Calu3 (cell line): Measurements from ENCODE around the gene STK31. TPM values are rescaled to one million over a fixed set of nuclear protein-coding genes. Genes with fewer than 3 reads are reported as not detected.

ENCODE experiments used
- BruUV-seq: library from RNA; stranded (reverse); fragments of 400-500 nt; replicated peaks from 2 replicates; lab custom pipeline; 2021; lab: Mats Ljungman, UMichigan
- CTCF ChIA-PET: fragments of 300-600 bp; sonication (Branson Sonifier 250); formaldehyde crosslinking; loops from one replicate; lab custom pipeline; 2022; ENCODE audit warnings: antibody characterized with exemption; lab: Charles Lee
- DNase-seq: peaks from one replicate; pipeline ENCODE4 v3.0.0; 2022
- H3K27ac Mint-ChIP-seq: one replicate; pipeline ENCODE4 v1.8.0; 2022; ENCODE audit warnings: mixed read lengths; ENCODE audit not compliant: unreplicated experiment
- H3K27me3 Mint-ChIP-seq: one replicate; pipeline ENCODE4 v1.8.0; 2022; ENCODE audit warnings: mixed read lengths; ENCODE audit not compliant: unreplicated experiment
- H3K36me3 Mint-ChIP-seq: one replicate; pipeline ENCODE4 v1.8.0; 2022; ENCODE audit warnings: mild to moderate bottlenecking, moderate library complexity, mixed read lengths; ENCODE audit not compliant: insufficient read depth, unreplicated experiment
- H3K4me1 Mint-ChIP-seq: one replicate; pipeline ENCODE4 v1.8.0; 2022; ENCODE audit warnings: mild to moderate bottlenecking, low read depth, mixed read lengths; ENCODE audit not compliant: unreplicated experiment
- H3K4me3 Mint-ChIP-seq: one replicate; pipeline ENCODE4 v1.8.0; 2022; ENCODE audit warnings: mild to moderate bottlenecking, low read depth, moderate library complexity, mixed read lengths; ENCODE audit not compliant: unreplicated experiment
- H3K9me3 Mint-ChIP-seq: one replicate; pipeline ENCODE4 v1.8.0; 2022; ENCODE audit warnings: low read depth, mixed read lengths; ENCODE audit not compliant: unreplicated experiment
- intact Hi-C: fragments of 100-400 bp; cut with micrococcal nuclease; formaldehyde crosslinking; loops from one replicate; pipeline ENCODE4 v1.10.0; 2022; ENCODE audit not compliant: unreplicated experiment
- total RNA-seq: library from RNA; stranded (reverse); gene quantifications from 2 replicates; pipeline ENCODE4 v1.2.3, GENCODE V29; 2022
- TF ChIP-seq, protein P1 (sequence below): fragments of 200-600 bp; IDR thresholded peaks from one replicate; pipeline ENCODE4 v1.8.0; 2022; ENCODE audit warnings: antibody characterized with exemption; ENCODE audit not compliant: unreplicated experiment

Gene STK31
- total RNA-seq, 1 experiment from 2014 or later = 1.7 TPM

GRCh38 chr7:23698822-23699221, 11.2 kb upstream of the STK31 start:
- Mint-ChIP-seq H3K36me3 (peaks cover 9% of the 10 kb centered on the region), H3K27ac (no peak overlapping the region), H3K4me1 (peaks cover 14% of the 10 kb centered on the region), H3K9me3 (no peaks in the 10 kb centered on the region), H3K4me3 (no peak overlapping the region), H3K27me3 (no peaks in the 10 kb centered on the region)
- intact Hi-C loops = no loop called here
- no peak for DNase-seq
- CTCF ChIA-PET = interaction anchor here (0.7 to 1.0 kb wide), 4 partner anchors 11 to 490 kb away, joined by 6 to 15 read pairs (median 7); partner anchors contain the start of gene STK31
- BruUV-seq = no TSS peak
- TF ChIP-seq, protein P1, sequence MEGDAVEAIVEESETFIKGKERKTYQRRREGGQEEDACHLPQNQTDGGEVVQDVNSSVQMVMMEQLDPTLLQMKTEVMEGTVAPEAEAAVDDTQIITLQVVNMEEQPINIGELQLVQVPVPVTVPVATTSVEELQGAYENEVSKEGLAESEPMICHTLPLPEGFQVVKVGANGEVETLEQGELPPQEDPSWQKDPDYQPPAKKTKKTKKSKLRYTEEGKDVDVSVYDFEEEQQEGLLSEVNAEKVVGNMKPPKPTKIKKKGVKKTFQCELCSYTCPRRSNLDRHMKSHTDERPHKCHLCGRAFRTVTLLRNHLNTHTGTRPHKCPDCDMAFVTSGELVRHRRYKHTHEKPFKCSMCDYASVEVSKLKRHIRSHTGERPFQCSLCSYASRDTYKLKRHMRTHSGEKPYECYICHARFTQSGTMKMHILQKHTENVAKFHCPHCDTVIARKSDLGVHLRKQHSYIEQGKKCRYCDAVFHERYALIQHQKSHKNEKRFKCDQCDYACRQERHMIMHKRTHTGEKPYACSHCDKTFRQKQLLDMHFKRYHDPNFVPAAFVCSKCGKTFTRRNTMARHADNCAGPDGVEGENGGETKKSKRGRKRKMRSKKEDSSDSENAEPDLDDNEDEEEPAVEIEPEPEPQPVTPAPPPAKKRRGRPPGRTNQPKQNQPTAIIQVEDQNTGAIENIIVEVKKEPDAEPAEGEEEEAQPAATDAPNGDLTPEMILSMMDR = no peak

- CTCF ChIA-PET = interaction anchor here (0.6 to 1.3 kb wide), 2 partner anchors 20 to 909 kb away, joined by 3 read pairs; partner anchors contain the start of gene FAM221A
- TF ChIP-seq, protein P1 = no peak
- peaks cover 14% of the 10 kb centered on the region for H3K4me1 Mint-ChIP-seq
Measured at GRCh38 chr7:23700046-23700445, 10.0 kb upstream of the STK31 start.

GRCh38 chr7:23709081-23709750, 803 bp upstream of the STK31 start:
- H3K27me3 Mint-ChIP-seq = no peaks in the 10 kb centered on the region
- CTCF ChIA-PET = interaction anchor here (0.6 to 3.1 kb wide), 11 partner anchors 10 to 982 kb away, joined by 3 to 22 read pairs (median 4); partner anchors contain the start of gene IL6
- DNase-seq = no peak
- H3K36me3 Mint-ChIP-seq = peaks cover 5% of the 10 kb centered on the region
- no TSS peak for BruUV-seq
- TF ChIP-seq, protein P1 = no peak
- intact Hi-C loops = loop anchor here (2.0 kb wide), 1 partner anchor 22 kb away; no protein-coding TSS in a partner anchor
- peaks cover 16% of the 10 kb centered on the region for H3K9me3 Mint-ChIP-seq
- H3K4me1 Mint-ChIP-seq = peaks cover 54% of the 10 kb centered on the region
- H3K4me3 Mint-ChIP-seq = peak overlapping the region; percentile 29
- peak overlapping the region; percentile 61 for H3K27ac Mint-ChIP-seq

More at GRCh38 chr7:23700046-23700445, 10.0 kb upstream of the STK31 start:
- no peak overlapping the region for H3K27ac Mint-ChIP-seq
- peaks cover 9% of the 10 kb centered on the region for H3K36me3 Mint-ChIP-seq
- BruUV-seq = no TSS peak
- no peak for DNase-seq
- no peaks in the 10 kb centered on the region for H3K27me3 Mint-ChIP-seq
- no peak overlapping the region for H3K4me3 Mint-ChIP-seq
- H3K9me3 Mint-ChIP-seq = peaks cover 7% of the 10 kb centered on the region
- intact Hi-C loops = no loop called here

DNA sequence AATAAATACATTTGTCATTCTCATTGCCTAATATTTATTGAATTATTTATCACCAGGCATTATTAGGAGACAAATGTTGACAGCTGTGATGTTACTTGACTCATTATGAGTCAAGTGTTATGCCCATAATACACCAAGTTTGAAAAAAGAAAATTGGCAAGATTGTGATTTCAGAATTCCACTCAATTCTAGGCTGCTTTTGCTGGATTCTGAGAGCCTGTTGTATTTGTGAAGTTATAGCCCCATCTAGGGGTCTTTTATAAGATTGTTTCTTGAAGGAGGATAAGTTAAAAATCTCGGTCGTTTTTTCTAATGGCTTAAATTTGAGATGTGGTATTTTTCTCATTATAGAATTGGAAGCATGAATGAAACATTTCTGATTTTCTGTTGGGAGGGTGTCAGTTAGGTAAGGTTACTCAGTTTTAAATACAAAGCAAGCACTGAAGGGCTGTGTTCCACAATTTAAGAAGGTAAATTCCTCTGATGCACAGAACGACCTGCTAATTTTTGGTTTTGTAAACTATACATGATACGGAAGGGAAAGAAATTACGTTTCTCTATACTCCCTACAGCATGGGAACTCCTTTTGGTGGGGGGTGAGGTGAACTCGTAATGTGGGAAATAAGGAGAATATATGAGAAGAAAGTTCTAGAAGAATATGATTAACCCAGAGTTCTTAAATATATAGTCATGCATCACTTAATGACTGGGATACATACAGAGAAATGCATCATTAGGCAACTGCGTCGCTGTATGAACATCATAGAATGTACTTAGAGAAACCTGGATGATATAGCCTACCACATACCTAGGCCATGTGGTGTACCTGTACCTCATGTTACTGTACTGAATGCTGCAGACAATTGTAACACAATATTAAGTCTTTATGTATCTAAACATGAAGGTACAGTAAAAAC, 2.6 kb downstream of the STK31 start:
- TF ChIP-seq, protein P1 = peak; percentile 71
- Mint-ChIP-seq H3K4me3 (peak overlapping the region; percentile 2), H3K36me3 (peaks cover 5% of the 10 kb centered on the region), H3K9me3 (no peaks in the 10 kb centered on the region), H3K27me3 (no peaks in the 10 kb centered on the region), H3K4me1 (peaks cover 56% of the 10 kb centered on the region), H3K27ac (peak overlapping the region; percentile 35)
- DNase-seq = no peak
- CTCF ChIA-PET = interaction anchor here (0.6 to 1.9 kb wide), 22 partner anchors 9 to 866 kb away, joined by 3 to 13 read pairs (median 4); partner anchors contain the start of gene CCDC126
- intact Hi-C loops = loop anchor here (1.0 to 2.0 kb wide), 4 partner anchors 58 to 440 kb away; no protein-coding TSS in a partner anchor
- no TSS peak for BruUV-seq
